OCI-LY1 (cell line): ENCODE data around the gene ADAT3.

Source experiments
- H2AFZ ChIP-seq: fragments of 200-600 bp; sonication (generic), shearing (Covaris generic); 2 replicates; pipeline ENCODE4 v1.6.0; 2014; ENCODE audit warnings: antibody characterized with exemption, mild to moderate bottlenecking, low read length
- H3F3A ChIP-seq: fragments of 200-600 bp; sonication (generic), shearing (Covaris generic); 2 replicates; pipeline ENCODE4 v1.6.0; 2014; ENCODE audit warnings: mild to moderate bottlenecking, antibody characterized with exemption, low read length, moderate library complexity; ENCODE audit not compliant: insufficient read depth
- H3K27ac ChIP-seq: fragments of 200-600 bp; sonication (generic); 2 replicates; pipeline ENCODE4 v1.5.1; 2014; ENCODE audit warnings: low read length, mixed run types, mild to moderate bottlenecking, low read depth; ENCODE audit not compliant: poor library complexity, severe bottlenecking
- H3K27me3 ChIP-seq: fragments of 200-600 bp; sonication (generic); 2 replicates; pipeline ENCODE4 v1.6.0; 2014; ENCODE audit warnings: antibody characterized with exemption, mild to moderate bottlenecking, low read length, moderate library complexity; ENCODE audit not compliant: insufficient read depth
- H3K36me3 ChIP-seq: fragments of 200-600 bp; sonication (generic); 2 replicates; pipeline ENCODE4 v1.6.1; 2014; ENCODE audit warnings: mild to moderate bottlenecking, antibody characterized with exemption, low read length, moderate library complexity, mixed read lengths; ENCODE audit not compliant: insufficient read depth
- H3K4me1 ChIP-seq: fragments of 200-600 bp; sonication (generic); 2 replicates; pipeline ENCODE4 v1.5.1; 2014; ENCODE audit warnings: mild to moderate bottlenecking, low read length, moderate library complexity; ENCODE audit not compliant: insufficient read depth, severe bottlenecking
- H3K4me2 ChIP-seq: fragments of 200-600 bp; sonication (generic), shearing (Covaris generic); 2 replicates; pipeline ENCODE4 v1.6.1; 2014; ENCODE audit warnings: low read length
- H3K4me3 ChIP-seq: fragments of 200-600 bp; sonication (generic); 2 replicates; pipeline ENCODE4 v1.5.1; 2014; ENCODE audit warnings: low read length, low read depth, mild to moderate bottlenecking, mixed read lengths; ENCODE audit not compliant: poor library complexity, severe bottlenecking
- H3K79me2 ChIP-seq: fragments of 200-600 bp; shearing (Covaris generic); 2 replicates; pipeline ENCODE4 v1.6.1; 2016; ENCODE audit warnings: mixed run types, low read length, mixed read lengths; ENCODE audit not compliant: insufficient read depth
- H3K9ac ChIP-seq: fragments of 200-600 bp; sonication (generic), shearing (Covaris generic); 2 replicates; pipeline ENCODE4 v1.6.1; 2014; ENCODE audit warnings: mild to moderate bottlenecking, low read length, mixed read lengths
- H3K9me2 ChIP-seq: fragments of 200-600 bp; sonication (generic), shearing (Covaris generic); 2 replicates; pipeline ENCODE4 v1.6.1; 2014; ENCODE audit warnings: low read depth, mild to moderate bottlenecking, low read length, mixed read lengths
- H3K9me3 ChIP-seq: fragments of 200-600 bp; shearing (Covaris generic); 2 replicates; pipeline ENCODE4 v1.6.1; 2014; ENCODE audit warnings: low read length, mixed read lengths
- H4K20me1 ChIP-seq: fragments of 200-600 bp; sonication (generic), shearing (Covaris generic); 2 replicates; pipeline ENCODE4 v1.6.0; 2016; ENCODE audit warnings: mild to moderate bottlenecking, low read length; ENCODE audit not compliant: insufficient read depth
- EZH2 ChIP-seq: fragments of 200-600 bp; sonication (generic), shearing (Covaris generic); IDR thresholded peaks from 2 replicates; pipeline ENCODE4 v1.8.0; 2017; ENCODE audit warnings: borderline replicate concordance, mixed run types, mild to moderate bottlenecking, antibody characterized with exemption, low read length, moderate library complexity, mixed read lengths
- TF ChIP-seq, protein P1 (sequence below): fragments of 200-600 bp; sonication (generic), shearing (Covaris generic); IDR thresholded peaks from 2 replicates; pipeline ENCODE4 v1.5.1; 2017; ENCODE audit warnings: mild to moderate bottlenecking, antibody characterized with exemption, low read length, moderate library complexity, mixed read lengths

Gene ADAT3

DNA sequence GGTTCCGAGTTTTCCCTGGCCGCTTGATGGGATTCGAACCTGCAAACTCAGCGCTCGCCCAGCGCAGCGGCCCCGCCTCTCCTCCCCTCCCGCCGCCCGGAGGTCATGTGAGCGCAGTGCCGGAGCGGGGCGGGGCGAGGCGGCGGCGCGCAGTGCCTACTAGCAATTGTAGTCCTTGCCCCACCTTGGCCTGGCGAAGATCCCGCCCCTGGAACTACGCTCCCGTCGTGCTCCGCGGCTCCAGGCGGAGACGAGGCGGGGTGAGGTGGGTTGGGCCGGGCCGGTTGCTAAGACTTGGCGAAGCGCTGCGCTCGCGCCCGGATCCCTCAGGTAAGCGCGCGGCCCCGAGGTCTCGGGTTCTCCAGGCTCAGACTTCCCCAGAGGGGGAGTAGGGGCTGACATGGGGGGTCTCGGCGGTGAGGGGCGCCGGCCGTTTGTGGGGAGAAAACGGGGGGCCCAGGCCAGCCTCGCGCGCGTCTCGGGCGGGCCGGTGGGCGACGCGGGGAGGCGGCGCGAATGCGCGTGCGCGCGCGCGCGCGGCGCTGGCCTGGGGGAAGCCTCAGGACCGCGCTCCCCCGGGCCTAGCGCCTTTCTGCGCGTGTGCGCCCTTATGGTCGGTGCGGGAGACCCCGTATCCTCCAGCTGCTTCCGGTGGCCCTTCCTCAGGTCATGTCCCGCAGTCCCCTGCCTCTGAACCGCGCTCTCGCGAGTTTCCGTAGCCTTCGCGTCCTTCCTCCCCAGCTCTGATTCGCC lies at the start of gene ADAT3, which contains the start of gene SCAMP4:
Gene ADAT3, plus strand, starts transcription at position 290 of the 753 bp plus-strand sequence. CDS start 6,649 bp downstream, outside the sequence.
Gene SCAMP4, plus strand, starts transcription at position 290 of the 753 bp plus-strand sequence. CDS start 9,621 bp downstream, outside the sequence.
- H4K20me1 ChIP-seq: no peaks in the 10 kb centered on the region
- H3F3A ChIP-seq: peaks cover 3% of the 10 kb centered on the region; the same call in 1 of the 2 replicates
- H3K4me3 ChIP-seq: peak within 1 kb of the TSS; percentile 63
- H3K27me3 ChIP-seq: no peaks in the 10 kb centered on the region
- H3K9me2 ChIP-seq: no peaks in the 10 kb centered on the region
- H3K27ac ChIP-seq: peak within 1 kb of the TSS; percentile 89
- no peaks in the 10 kb centered on the region for H3K36me3 ChIP-seq
- TF ChIP-seq, protein P1, sequence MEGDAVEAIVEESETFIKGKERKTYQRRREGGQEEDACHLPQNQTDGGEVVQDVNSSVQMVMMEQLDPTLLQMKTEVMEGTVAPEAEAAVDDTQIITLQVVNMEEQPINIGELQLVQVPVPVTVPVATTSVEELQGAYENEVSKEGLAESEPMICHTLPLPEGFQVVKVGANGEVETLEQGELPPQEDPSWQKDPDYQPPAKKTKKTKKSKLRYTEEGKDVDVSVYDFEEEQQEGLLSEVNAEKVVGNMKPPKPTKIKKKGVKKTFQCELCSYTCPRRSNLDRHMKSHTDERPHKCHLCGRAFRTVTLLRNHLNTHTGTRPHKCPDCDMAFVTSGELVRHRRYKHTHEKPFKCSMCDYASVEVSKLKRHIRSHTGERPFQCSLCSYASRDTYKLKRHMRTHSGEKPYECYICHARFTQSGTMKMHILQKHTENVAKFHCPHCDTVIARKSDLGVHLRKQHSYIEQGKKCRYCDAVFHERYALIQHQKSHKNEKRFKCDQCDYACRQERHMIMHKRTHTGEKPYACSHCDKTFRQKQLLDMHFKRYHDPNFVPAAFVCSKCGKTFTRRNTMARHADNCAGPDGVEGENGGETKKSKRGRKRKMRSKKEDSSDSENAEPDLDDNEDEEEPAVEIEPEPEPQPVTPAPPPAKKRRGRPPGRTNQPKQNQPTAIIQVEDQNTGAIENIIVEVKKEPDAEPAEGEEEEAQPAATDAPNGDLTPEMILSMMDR: no peak
- no peak for TF ChIP-seq EZH2
- peak within 1 kb of the TSS; percentile 99 for H3K4me2 ChIP-seq
- no peaks in the 10 kb centered on the region for H3K9me3 ChIP-seq
- H2AFZ ChIP-seq: no peak within 1 kb of the TSS
- H3K79me2 ChIP-seq: peaks cover 30% of the 10 kb centered on the region
- H3K9ac ChIP-seq: peak within 1 kb of the TSS; percentile 64
- peaks cover 60% of the 10 kb centered on the region for H3K4me1 ChIP-seq

DNA sequence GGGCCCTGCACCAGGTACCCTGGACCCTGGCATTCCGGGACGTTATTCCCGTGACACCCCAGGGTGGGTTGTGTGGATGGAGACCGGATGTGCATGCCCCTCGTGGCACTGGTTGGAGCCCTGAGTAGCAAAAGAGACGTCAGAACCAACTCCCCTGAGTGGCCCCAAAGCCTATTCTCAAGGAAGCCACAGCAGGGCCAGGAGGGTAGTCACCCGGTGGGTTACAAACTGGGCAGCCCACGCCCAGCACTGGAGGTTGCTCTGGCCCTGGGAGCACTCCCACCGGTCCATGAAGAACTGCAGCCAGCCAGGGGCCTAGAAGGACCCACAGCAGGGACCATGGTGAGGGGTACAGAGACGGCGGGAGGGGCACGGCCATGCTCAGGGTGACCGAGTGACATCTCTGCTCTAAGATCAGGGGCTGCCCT lies 49.4 kb upstream of the ADAT3 start:
- Histone ChIP-seq H3K4me2 (peak overlapping the region; percentile 90), H2AFZ (no peak overlapping the region), H3K4me3 (peak overlapping the region; percentile 61), H4K20me1 (no peaks in the 10 kb centered on the region), H3K79me2 (no peaks in the 10 kb centered on the region), H3K9ac (peak overlapping the region; percentile 72; the same call in 1 of the 2 replicates), H3F3A (no peaks in the 10 kb centered on the region), H3K27ac (peak overlapping the region; percentile 79), H3K9me2 (no peaks in the 10 kb centered on the region), H3K36me3 (no peaks in the 10 kb centered on the region), H3K9me3 (no peaks in the 10 kb centered on the region), H3K27me3 (no peaks in the 10 kb centered on the region), H3K4me1 (peaks cover 73% of the 10 kb centered on the region)
- TF ChIP-seq, protein P1: no peak
- no peak for TF ChIP-seq EZH2

DNA sequence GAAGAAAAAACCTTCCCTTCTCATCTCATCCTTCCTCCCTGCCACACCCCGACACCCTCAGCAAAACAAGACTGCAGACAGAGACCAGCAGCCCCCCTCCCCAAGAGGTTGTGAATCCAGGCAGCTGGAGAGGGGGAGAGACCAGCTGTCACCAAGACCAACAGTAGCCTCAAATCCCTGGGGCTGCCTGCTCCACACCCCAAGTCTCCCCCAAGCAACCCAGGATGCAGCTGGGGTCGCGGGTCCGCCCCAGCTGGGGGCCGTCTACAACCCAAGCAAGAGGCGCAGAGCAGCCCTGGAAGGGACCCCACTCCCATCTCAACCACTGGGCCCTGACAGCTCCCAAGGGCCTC lies 48.9 kb upstream of the ADAT3 start:
- H3K36me3 ChIP-seq: no peaks in the 10 kb centered on the region
- H3K4me3 ChIP-seq: peak overlapping the region; percentile 61
- no peaks in the 10 kb centered on the region for H3K9me3 ChIP-seq
- no peaks in the 10 kb centered on the region; the same call in none of the 2 replicates for H3K79me2 ChIP-seq
- H3K4me1 ChIP-seq: peaks cover 78% of the 10 kb centered on the region
- peak overlapping the region; percentile 72; the same call in 1 of the 2 replicates for H3K9ac ChIP-seq
- H4K20me1 ChIP-seq: no peaks in the 10 kb centered on the region
- H3F3A ChIP-seq: no peaks in the 10 kb centered on the region
- H3K9me2 ChIP-seq: no peaks in the 10 kb centered on the region
- H2AFZ ChIP-seq: no peak overlapping the region
- H3K27me3 ChIP-seq: peaks cover 2% of the 10 kb centered on the region; the same call in 1 of the 2 replicates
- H3K27ac ChIP-seq: peak overlapping the region; percentile 79
- TF ChIP-seq EZH2: no peak
- TF ChIP-seq, protein P1: no peak
- H3K4me2 ChIP-seq: peak overlapping the region; percentile 90
